ENCODE results near the gene MORN3. TPM values are rescaled to one million over a fixed set of nuclear protein-coding genes. Genes with fewer than 3 reads are reported as not detected.
A peak's percentile ranks its signal among the peaks of the same experiment; 100 is the strongest.

Gene MORN3
- polyA plus RNA-seq, 2 of the 4 experiments (the other 2 are of a cell fraction) = 0.17 to 0.47 TPM

GRCh38 chr12:121713257-121713777 lies 43.9 kb upstream of the MORN3 start (continued):
- no peak for TF ChIP-seq BHLHE40 (IDR thresholded peaks at IDR 0.05; ENCODE audit: low read depth, low read length)
- no peak for TF ChIP-seq POLR2AphosphoS2 (conservative IDR thresholded peaks at IDR 0.05; ENCODE audit: low read length)
- no peak for TF ChIP-seq POLR2A (IDR thresholded peaks at IDR 0.05; ENCODE audit: low read length)
- no peak for TF ChIP-seq JUNB (IDR thresholded peaks at IDR 0.05)
- TF ChIP-seq HDAC2 (IDR thresholded peaks at IDR 0.05) = no peak

- FAIRE-seq (no peak), ATAC-seq (peak; percentile 78 to 81), DNase-seq (ENCODE audit: low read depth in 1 of 2, low spot score in 1 of 2) (peak; percentile 70 to 75)
- Histone ChIP-seq H3K4me1 (peaks cover 32% of the 10 kb centered on the region), H3K9me3 (no peaks in the 10 kb centered on the region), H3K27ac (peak within 1 kb of the TSS; percentile 73 to 86), H3K4me3 (peak within 1 kb of the TSS; percentile 69), H3K4me2 (peak within 1 kb of the TSS; percentile 92)
- CTCF ChIA-PET = interaction anchor here (0.6 to 5.0 kb wide), 19 partner anchors 8 to 240 kb away, joined by 3 to 50 read pairs (median 4); partner anchors contain the start of gene RHOF
- WGBS (ENCODE audit: missing lambda C conversion rate) = 2% methylated on average over 29 of the region's 74 CpGs
- TF ChIP-seq FOSL2 (IDR thresholded peaks at IDR 0.05) (no peak), FOSL2 (CRISPR knock-in tag; IDR thresholded peaks at IDR 0.05) (no peak), MAX (IDR thresholded peaks at IDR 0.05) (peak; percentile 5; the same call in 1 of the 2 replicates), NPAS2 (CRISPR knock-in tag; IDR thresholded peaks at IDR 0.05; ENCODE audit: borderline replicate concordance) (no peak), BCL3 (IDR thresholded peaks at IDR 0.05) (peak; percentile 88; the same call in 2 of the 3 replicates), ZC3H11A (IDR thresholded peaks at IDR 0.05) (no peak), ZNF302 (CRISPR knock-in tag; IDR thresholded peaks at IDR 0.05) (no peak), EHF (CRISPR knock-in tag; IDR thresholded peaks at IDR 0.05) (no peak), CTCF (IDR thresholded peaks at IDR 0.05) (peak; percentile 11; the same call in 1 of the 3 replicates), HES2 (IDR thresholded peaks at IDR 0.05) (no peak), MAFK (IDR thresholded peaks at IDR 0.05; ENCODE audit: partially characterized antibody) (no peak), PBX3 (IDR thresholded peaks at IDR 0.05) (peak; percentile 69; the same call in 1 of the 2 replicates), POLR2A (IDR thresholded peaks at IDR 0.05; ENCODE audit: low read length) (peak; percentile 97), HDAC2 (IDR thresholded peaks at IDR 0.05) (no peak), JUN (IDR thresholded peaks at IDR 0.05) (peak; percentile 59 to 80; a peak in 3 of 5 replicates), ESRRA (IDR thresholded peaks at IDR 0.05; ENCODE audit: borderline replicate concordance, low read length) (no peak), E2F6 (IDR thresholded peaks at IDR 0.05; ENCODE audit: borderline replicate concordance, low read depth) (peak; percentile 13; the same call in 1 of the 2 replicates), MYC (IDR thresholded peaks at IDR 0.05; ENCODE audit: borderline replicate concordance, low read length) (peak; percentile 65), USF2 (IDR thresholded peaks at IDR 0.05) (no peak), PHF8 (IDR thresholded peaks at IDR 0.05; ENCODE audit: borderline replicate concordance, low read depth) (peak; percentile 82; the same call in 1 of the 2 replicates), CBX8 (IDR thresholded peaks at IDR 0.05) (no peak), SREBF2 (IDR thresholded peaks at IDR 0.05) (no peak)
- POLR2A ChIA-PET = interaction anchor here (0.7 to 1.5 kb wide), 4 partner anchors 36 to 90 kb away, joined by 3 to 4 read pairs (median 3); partner anchors contain the start of gene RHOF
These were observed 43.2 kb upstream of the MORN3 start, which contains the start of gene TMEM120B for GRCh38 chr12:121712461-121713256. TMEM120B (plus strand) TSS chr12:121712752; CDS start chr12:121712896, 144 bp downstream.
